GM15510 (cell line): ENCODE measurements around the gene TCL1B.
A peak's percentile ranks its signal among the peaks of the same experiment; 100 is the strongest.

Experiments used
- POLR2A ChIP-seq: IDR thresholded peaks from 3 replicates; pipeline ENCODE4 v1.6.1; 2011; ENCODE audit warnings: borderline replicate concordance; ENCODE audit not compliant: insufficient read length; ENCODE audit errors: extremely low read depth

TCL1B gene

DNA sequence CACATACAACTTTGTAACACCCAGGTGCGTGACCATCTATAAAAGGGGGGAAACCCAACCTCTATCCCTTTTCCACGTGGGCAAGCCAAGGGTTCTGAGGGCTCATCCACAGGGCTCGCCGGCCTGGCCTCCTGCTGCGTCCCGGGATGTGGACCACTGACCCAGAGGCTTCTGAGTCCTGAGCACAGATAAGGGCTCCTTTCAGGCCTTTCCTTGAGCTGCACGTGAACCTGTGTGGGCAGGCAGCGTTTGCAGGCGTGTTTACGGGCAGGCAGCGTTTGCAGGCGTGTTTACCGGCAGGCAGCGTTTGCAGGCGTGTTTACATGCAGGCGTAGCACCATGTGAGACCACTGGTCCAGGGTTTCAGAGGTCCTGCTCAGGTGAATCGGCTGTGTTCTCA lies 23.9 kb downstream of the TCL1B start:
- no peak for TF ChIP-seq POLR2A

- no peak for TF ChIP-seq POLR2A
These were observed 25.4 kb downstream of the TCL1B start for GRCh38 chr14:95711476-95712176.

DNA sequence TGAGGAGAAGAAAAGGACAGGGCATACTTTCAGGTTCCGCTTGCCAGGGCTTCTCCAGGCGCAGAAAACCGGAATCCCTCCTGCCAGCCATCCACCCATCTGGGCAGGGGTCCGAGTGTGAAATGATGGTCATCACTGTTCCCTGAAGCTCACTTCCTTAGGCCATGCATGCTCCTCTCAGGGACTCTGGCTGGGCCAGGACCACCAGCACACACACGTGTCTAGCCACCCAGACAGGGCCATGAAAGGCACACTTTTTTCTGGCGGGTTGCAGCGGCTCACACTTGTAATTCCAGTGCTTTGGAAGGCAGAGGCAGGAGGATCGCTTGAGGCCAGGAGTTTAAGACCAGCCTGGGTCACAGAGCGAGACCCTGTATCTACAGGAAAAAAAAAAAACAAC lies 26.2 kb downstream of the TCL1B start:
- peak; percentile 4 for TF ChIP-seq POLR2A

DNA sequence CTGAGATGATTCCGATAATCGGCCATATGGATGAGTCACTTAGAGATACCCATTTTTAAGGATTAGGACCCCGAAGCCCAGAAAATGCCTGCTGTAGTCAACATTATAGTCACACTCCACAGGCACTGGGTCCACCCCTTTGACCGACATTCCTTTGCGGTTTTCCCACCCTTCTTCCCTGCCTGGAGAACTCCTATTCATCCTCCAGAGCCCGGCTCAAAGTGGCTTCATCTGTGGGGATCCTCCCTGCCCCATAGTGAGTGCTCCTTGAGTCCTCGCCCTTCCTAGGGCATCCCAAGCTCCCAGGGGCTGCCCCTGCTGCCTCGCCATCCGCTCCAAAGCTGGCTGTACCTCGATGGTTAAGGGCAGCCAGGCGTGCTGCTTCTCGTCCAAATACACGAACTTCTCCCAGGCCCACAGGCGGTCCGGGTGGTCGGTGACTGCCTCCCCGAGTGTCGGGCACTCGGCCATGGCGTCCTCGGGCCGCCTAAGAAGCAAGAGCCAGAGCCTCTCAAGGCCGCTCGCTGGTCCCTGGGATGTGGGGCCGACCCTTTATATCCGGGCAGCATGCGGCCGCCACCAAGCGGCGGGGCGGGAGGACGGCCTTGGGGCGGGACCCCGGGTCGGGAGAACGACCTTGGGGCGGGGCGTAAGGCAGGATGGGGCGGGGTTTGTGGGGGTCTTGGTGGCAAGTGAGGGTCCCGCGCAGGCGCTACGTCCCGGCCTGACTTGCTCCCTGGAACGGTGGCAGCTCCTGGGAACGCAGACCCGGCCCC lies 27.6 kb downstream of the TCL1B start, which contains the start of gene TCL1A:
Gene TCL1A, minus strand, starts transcription at position 530 of the 776 bp plus-strand sequence. Its CDS starts 59 bp downstream, at position 471.
- peak; percentile 99 for TF ChIP-seq POLR2A

GRCh38 chr14:95722525-95723190 lies 36.4 kb downstream of the TCL1B start:
- no peak for TF ChIP-seq POLR2A

- TF ChIP-seq POLR2A: no peak
These were observed 39.6 kb downstream of the TCL1B start for GRCh38 chr14:95725685-95726336.

DNA sequence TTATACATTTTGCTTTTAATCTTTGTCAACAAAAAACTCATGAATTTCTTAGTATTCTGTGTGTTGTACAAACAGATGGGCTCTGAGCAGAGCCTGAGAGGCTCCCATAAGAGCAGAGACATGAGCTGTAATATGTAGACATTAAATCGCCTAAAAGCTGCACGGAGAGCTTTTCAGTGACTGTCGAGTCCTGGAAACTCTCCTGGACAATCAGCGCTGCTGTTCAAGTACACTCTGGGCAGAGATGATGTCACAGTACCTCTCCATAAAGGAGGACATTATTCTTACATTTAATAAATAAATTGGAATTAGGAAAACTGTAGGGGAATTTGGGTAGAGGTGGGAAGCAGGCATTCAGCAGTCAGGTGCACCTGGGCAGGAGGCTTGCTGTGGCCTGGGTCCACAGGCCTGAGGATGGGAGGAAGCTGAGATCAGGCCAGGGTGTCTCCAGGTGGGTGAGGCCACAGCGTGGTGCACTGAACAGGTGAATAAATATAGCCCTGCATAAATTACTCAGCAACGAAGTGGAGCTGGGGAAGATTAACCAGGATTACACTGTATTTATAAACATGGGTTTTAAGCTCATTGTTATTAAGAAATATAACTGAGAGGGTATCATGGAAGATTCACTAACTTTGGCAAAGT lies 41.0 kb downstream of the TCL1B start:
- TF ChIP-seq POLR2A: no peak

GRCh38 chr14:95730126-95730525 lies 43.9 kb downstream of the TCL1B start:
- no peak for TF ChIP-seq POLR2A

DNA sequence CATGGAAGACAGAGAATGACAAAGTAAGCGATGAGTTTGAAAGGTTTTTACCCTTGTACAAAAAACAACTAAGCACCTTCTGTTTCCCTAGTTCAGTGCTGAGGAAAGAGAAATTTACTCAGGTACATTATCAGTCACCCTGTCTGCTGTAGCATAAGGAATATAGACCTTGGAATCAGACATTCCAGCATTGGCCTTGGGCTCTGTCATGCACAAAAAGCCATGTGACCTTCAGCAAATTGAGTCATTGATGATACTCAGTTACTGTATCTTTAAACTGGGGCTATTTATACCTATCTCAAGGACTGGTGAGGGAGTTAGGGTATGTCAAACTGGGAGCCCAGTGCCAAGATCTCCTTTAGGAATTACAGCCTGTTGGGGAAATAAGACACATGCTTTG lies 47.0 kb downstream of the TCL1B start:
- no peak for TF ChIP-seq POLR2A

GRCh38 chr14:95739356-95739755 lies 53.1 kb downstream of the TCL1B start:
- no peak for TF ChIP-seq POLR2A

DNA sequence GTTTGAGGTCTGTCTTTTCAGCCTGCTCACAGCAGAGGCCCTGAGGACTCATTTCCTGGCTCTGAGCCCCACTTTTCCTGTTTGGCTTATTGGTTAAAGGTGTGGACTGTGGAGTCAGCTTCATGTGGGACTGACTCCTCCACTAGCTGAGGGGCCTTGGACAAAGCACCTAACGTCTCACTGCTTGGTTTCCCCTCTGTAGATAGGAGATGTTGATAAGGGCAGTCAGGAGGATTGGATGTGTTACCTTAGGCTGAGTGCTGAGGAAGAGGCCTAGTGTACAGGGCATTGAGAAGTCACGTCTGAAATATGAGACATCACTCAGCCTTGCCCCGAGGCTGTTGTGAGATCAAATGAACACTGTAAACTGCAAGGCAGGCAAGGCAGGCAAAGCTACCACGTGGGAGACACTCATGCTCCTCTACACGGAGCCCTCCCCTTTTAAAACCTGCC lies 54.8 kb downstream of the TCL1B start:
- TF ChIP-seq POLR2A: no peak

DNA sequence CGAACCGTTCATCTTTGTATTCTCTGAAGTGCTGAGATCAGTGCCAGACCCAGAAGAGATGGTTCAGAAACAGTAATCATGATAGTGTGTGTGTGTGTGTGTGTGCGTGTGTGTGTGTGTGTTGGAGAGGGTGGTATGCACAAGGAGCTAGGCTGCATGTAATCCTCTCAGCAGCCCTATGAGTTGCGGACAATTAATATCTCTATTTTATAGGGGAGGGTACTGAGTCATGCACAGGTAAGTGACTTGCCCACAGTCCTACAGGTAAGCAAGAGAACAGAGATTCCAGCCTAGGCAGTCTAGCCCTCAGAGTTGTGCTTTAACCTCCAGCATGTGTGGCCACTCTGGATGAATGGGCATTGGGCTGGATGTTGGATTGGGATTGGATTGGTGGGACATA lies 55.6 kb downstream of the TCL1B start:
- TF ChIP-seq POLR2A: no peak
